Trophoblast cell (in vitro differentiated cells and primary cell): ENCODE results near the gene TESK2.

ENCODE experiments used
- DNase-seq, 2 donors: peaks; one replicate each; pipeline ENCODE4 v3.0.0-alpha.2; 2016
- H2AFZ ChIP-seq: 2 replicates; pipeline ENCODE4 v1.6.1; 2013; ENCODE audit warnings: low read length, moderate library complexity, mild to moderate bottlenecking; ENCODE audit not compliant: insufficient read depth, poor library complexity
- H2AK5ac ChIP-seq: 2 replicates; pipeline ENCODE4 v1.6.1; 2013; ENCODE audit warnings: mild to moderate bottlenecking, low read length
- H2BK120ac ChIP-seq: 2 replicates; pipeline ENCODE4 v1.6.1; 2013; ENCODE audit warnings: low read length, mild to moderate bottlenecking, moderate library complexity; ENCODE audit not compliant: insufficient read depth, poor library complexity
- H2BK12ac ChIP-seq: 2 replicates; pipeline ENCODE4 v1.6.1; 2013; ENCODE audit warnings: mild to moderate bottlenecking, low read length, moderate library complexity
- H2BK5ac ChIP-seq: 2 replicates; pipeline ENCODE4 v1.6.1; 2013; ENCODE audit warnings: low read length, low read depth, moderate library complexity, mild to moderate bottlenecking; ENCODE audit not compliant: poor library complexity
- H3K14ac ChIP-seq: 2 replicates; pipeline ENCODE4 v1.6.1; 2013; ENCODE audit warnings: mild to moderate bottlenecking, low read length
- H3K18ac ChIP-seq: 2 replicates; pipeline ENCODE4 v1.6.1; 2013; ENCODE audit warnings: mild to moderate bottlenecking, low read length
- H3K23ac ChIP-seq: 2 replicates; pipeline ENCODE4 v1.6.1; 2013; ENCODE audit warnings: low read length
- H3K27ac ChIP-seq: 2 replicates; pipeline ENCODE4 v1.5.1; 2013; ENCODE audit warnings: low read depth, mild to moderate bottlenecking, inconsistent platforms, low read length, moderate library complexity
- H3K27me3 ChIP-seq: 2 replicates; pipeline ENCODE4 v1.6.1; 2013; ENCODE audit warnings: inconsistent platforms, mild to moderate bottlenecking, low read length, moderate library complexity; ENCODE audit not compliant: insufficient read depth
- H3K36me3 ChIP-seq, 2 experiments: 1 replicate in 1 of 2; 2 replicates in 1 of 2; pipeline ENCODE4 v1.6.1; 2013; ENCODE audit warnings: low read length in 2 of 2, mild to moderate bottlenecking in 2 of 2, moderate library complexity in 1 of 2; ENCODE audit not compliant: insufficient read depth in 2 of 2, control insufficient read depth in 1 of 2
- H3K4ac ChIP-seq: 2 replicates; pipeline ENCODE4 v1.6.1; 2013; ENCODE audit warnings: low read depth, mild to moderate bottlenecking, low read length, moderate library complexity
- H3K4me1 ChIP-seq, 2 experiments: 1 replicate in 1 of 2; 2 replicates in 1 of 2; pipeline ENCODE4 v1.6.1; 2013; ENCODE audit warnings: low read length in 2 of 2, mild to moderate bottlenecking in 2 of 2, moderate library complexity in 1 of 2; ENCODE audit not compliant: insufficient read depth in 2 of 2, control insufficient read depth in 1 of 2
- H3K4me2 ChIP-seq: 2 replicates; pipeline ENCODE4 v1.6.1; 2013; ENCODE audit warnings: inconsistent platforms, mild to moderate bottlenecking, low read length, moderate library complexity
- H3K4me3 ChIP-seq: 2 replicates; pipeline ENCODE4 v1.5.1; 2013; ENCODE audit warnings: mild to moderate bottlenecking, low read depth, low read length, inconsistent platforms
- H3K79me1 ChIP-seq: one replicate; pipeline ENCODE4 v1.6.1; 2013; ENCODE audit warnings: low read length
- H3K79me2 ChIP-seq: 2 replicates; pipeline ENCODE4 v1.6.1; 2013; ENCODE audit warnings: low read length, mild to moderate bottlenecking; ENCODE audit not compliant: control insufficient read depth, insufficient read depth, poor library complexity
- H3K9ac ChIP-seq: 2 replicates; pipeline ENCODE4 v1.6.1; 2013; ENCODE audit warnings: mild to moderate bottlenecking, low read length
- H3K9me3 ChIP-seq: 2 replicates; pipeline ENCODE4 v1.6.1; 2013; ENCODE audit warnings: low read depth, mild to moderate bottlenecking, control low read depth, inconsistent platforms, low read length; ENCODE audit not compliant: insufficient read depth
- H4K12ac ChIP-seq: 2 replicates; pipeline ENCODE4 v1.6.1; 2013; ENCODE audit warnings: low read depth, mild to moderate bottlenecking, low read length, moderate library complexity
- H4K8ac ChIP-seq: 2 replicates; pipeline ENCODE4 v1.6.1; 2013; ENCODE audit warnings: low read depth, mild to moderate bottlenecking, low read length, moderate library complexity
- H4K91ac ChIP-seq: one replicate; pipeline ENCODE4 v1.6.1; 2013; ENCODE audit warnings: low read depth, mild to moderate bottlenecking, low read length, moderate library complexity
- WGBS: extraction: QIAGEN DNeasy Blood & Tissue Kit; methylation state at CpG from one replicate; pipeline ENCODE4 v1.1.7; 2013; ENCODE audit warnings: missing lambda C conversion rate; ENCODE audit not compliant: insufficient read length, insufficient coverage; ENCODE audit errors: extremely low coverage; 5-methylcytosine and 5-hydroxymethylcytosine counted together

The TESK2 gene

GRCh38 chr1:45356186-45356585 is 134.8 kb downstream of the TESK2 start:
- H2BK12ac ChIP-seq = no peak overlapping the region
- peaks cover 0 to 2% of the 10 kb centered on the region in 2 experiments for H3K4me1 ChIP-seq

GRCh38 chr1:45355683-45356082 is 135.3 kb downstream of the TESK2 start:
- Histone ChIP-seq H3K79me1 (no peaks in the 10 kb centered on the region), H3K27ac (no peak overlapping the region), H4K91ac (no peak overlapping the region), H3K18ac (no peak overlapping the region), H3K4me1 (peaks cover 0 to 2% of the 10 kb centered on the region in 2 experiments), H3K9ac (no peak overlapping the region), H2AK5ac (no peak overlapping the region), H3K4ac (no peak overlapping the region), H2BK12ac (no peak overlapping the region), H3K79me2 (no peaks in the 10 kb centered on the region), H3K4me2 (no peak overlapping the region), H3K23ac (no peak overlapping the region), H3K4me3 (no peak overlapping the region), H4K8ac (no peak overlapping the region), H3K27me3 (no peaks in the 10 kb centered on the region), H2AFZ (no peak overlapping the region), H3K14ac (no peak overlapping the region), H3K9me3 (no peaks in the 10 kb centered on the region), H4K12ac (no peak overlapping the region), H2BK5ac (no peak overlapping the region), H3K36me3 (no peaks in the 10 kb centered on the region), H2BK120ac (no peak overlapping the region)
- DNase-seq = no peak
- no CpG with 5 or more reads among the region's 2 CpGs for WGBS

More at GRCh38 chr1:45356186-45356585, 134.8 kb downstream of the TESK2 start:
- H4K12ac ChIP-seq = no peak overlapping the region
- H3K9ac ChIP-seq = no peak overlapping the region
- no peak for DNase-seq
- no CpG with 5 or more reads among the region's 4 CpGs for WGBS
- H2AK5ac ChIP-seq = no peak overlapping the region
- no peak overlapping the region for H3K4ac ChIP-seq
- no peak overlapping the region for H4K91ac ChIP-seq
- H4K8ac ChIP-seq = no peak overlapping the region
- no peak overlapping the region for H3K4me3 ChIP-seq
- H2AFZ ChIP-seq = no peak overlapping the region
- no peak overlapping the region for H2BK5ac ChIP-seq
- H3K79me2 ChIP-seq = no peaks in the 10 kb centered on the region
- H3K27ac ChIP-seq = no peak overlapping the region
- H3K9me3 ChIP-seq = no peaks in the 10 kb centered on the region
- H3K23ac ChIP-seq = no peak overlapping the region
- H2BK120ac ChIP-seq = no peak overlapping the region
- no peak overlapping the region for H3K4me2 ChIP-seq
- no peak overlapping the region for H3K18ac ChIP-seq
- H3K36me3 ChIP-seq = no peaks in the 10 kb centered on the region
- H3K27me3 ChIP-seq = no peaks in the 10 kb centered on the region
- no peaks in the 10 kb centered on the region for H3K79me1 ChIP-seq
- H3K14ac ChIP-seq = no peak overlapping the region

DNA sequence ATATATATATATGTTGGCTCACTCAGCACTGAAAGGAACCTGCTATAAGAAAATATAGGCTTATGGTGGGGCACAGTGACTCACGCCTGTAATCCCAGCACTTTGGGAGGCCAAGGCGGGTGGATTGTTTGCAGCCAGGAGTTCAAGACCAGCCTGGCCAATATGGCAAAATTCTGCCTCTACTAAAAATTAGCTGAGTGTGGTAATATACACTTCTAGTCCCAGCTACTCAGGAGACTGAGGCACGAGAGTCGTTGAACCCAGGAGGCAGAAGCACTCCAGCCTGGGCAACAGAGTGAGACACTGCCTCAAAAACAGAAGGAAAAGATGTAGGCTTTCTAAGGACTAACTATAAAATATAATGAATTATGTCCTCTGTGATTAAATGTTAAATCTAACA is 136.1 kb downstream of the TESK2 start:
- Histone ChIP-seq H3K4me2 (no peak overlapping the region), H2AFZ (no peak overlapping the region), H3K9me3 (no peaks in the 10 kb centered on the region), H4K8ac (no peak overlapping the region), H3K9ac (no peak overlapping the region), H4K12ac (no peak overlapping the region), H4K91ac (no peak overlapping the region), H3K4ac (no peak overlapping the region), H2AK5ac (no peak overlapping the region), H3K36me3 (no peaks in the 10 kb centered on the region), H2BK12ac (no peak overlapping the region), H3K4me3 (no peak overlapping the region), H3K14ac (no peak overlapping the region), H3K27me3 (no peaks in the 10 kb centered on the region), H3K79me1 (no peaks in the 10 kb centered on the region), H3K18ac (no peak overlapping the region), H2BK120ac (no peak overlapping the region), H3K23ac (no peak overlapping the region), H3K79me2 (no peaks in the 10 kb centered on the region), H3K27ac (no peak overlapping the region), H2BK5ac (no peak overlapping the region), H3K4me1 (peaks cover 0 to 2% of the 10 kb centered on the region in 2 experiments)
- DNase-seq = no peak
- no CpG with 5 or more reads among the region's 4 CpGs for WGBS

DNA sequence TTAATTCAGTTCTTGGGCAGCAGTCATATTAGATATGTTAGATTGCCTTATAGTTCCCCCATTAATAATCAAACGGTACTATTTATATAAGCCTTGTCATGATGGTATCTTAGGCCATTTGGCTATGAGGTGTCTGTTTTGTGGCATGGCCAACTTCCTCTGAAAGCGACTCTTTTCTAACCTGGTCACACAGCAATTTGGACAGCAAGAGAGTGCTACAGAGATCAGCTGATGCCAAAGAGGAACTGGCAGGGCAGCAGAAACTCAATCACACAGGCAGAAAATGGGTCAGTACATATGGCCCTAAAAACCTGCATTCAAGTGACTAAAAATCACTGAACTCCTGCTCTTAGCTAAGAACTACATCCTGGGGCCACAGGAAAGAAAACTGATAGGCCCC is 137.3 kb downstream of the TESK2 start:
- Histone ChIP-seq H3K36me3 (no peaks in the 10 kb centered on the region), H3K18ac (no peak overlapping the region), H3K9ac (no peak overlapping the region), H3K4me3 (no peak overlapping the region), H3K9me3 (no peaks in the 10 kb centered on the region), H2AK5ac (no peak overlapping the region), H3K14ac (no peak overlapping the region), H4K91ac (no peak overlapping the region), H3K4me1 (peaks cover 6 to 13% of the 10 kb centered on the region in 2 experiments), H3K79me2 (no peaks in the 10 kb centered on the region), H2AFZ (no peak overlapping the region), H3K4ac (no peak overlapping the region), H3K4me2 (no peak overlapping the region), H4K12ac (no peak overlapping the region), H2BK12ac (no peak overlapping the region), H3K23ac (no peak overlapping the region), H2BK5ac (no peak overlapping the region), H4K8ac (no peak overlapping the region), H3K79me1 (no peaks in the 10 kb centered on the region), H2BK120ac (no peak overlapping the region), H3K27me3 (no peaks in the 10 kb centered on the region), H3K27ac (no peak overlapping the region)
- no CpG with 5 or more reads among the region's 2 CpGs for WGBS
- DNase-seq = no peak
